Suprapubic skin (tissue), 4 donors: ENCODE results near the gene MKNK2. TPM values are rescaled to one million over a fixed set of nuclear protein-coding genes. Genes with fewer than 3 reads are reported as not detected.

Experiments
- total RNA-seq, 4 donors: library from RNA; depleted of rRNA; stranded (reverse); fragments of >200 nt; gene quantifications; one replicate each; pipeline ENCODE4 v1.1.0, GENCODE V29; 2016

Gene MKNK2
- total RNA-seq, 4 donors from 2014 or later: 209 to 249 (median 219) TPM

Other genes starting within 250 kb of the MKNK2 start
- 1 to 10 TPM; 1.5 to 3.8 (median 1.8) TPM for gene ATP8B3, start 239.0 kb downstream of the MKNK2 start, total RNA-seq
- gene REXO1, start 202.8 kb downstream of the MKNK2 start, total RNA-seq: 10 to 100 TPM; 31.8 to 63.1 (median 38.3) TPM
- 10 to 100 TPM; 12.1 to 30.8 (median 20.9) TPM for gene KLF16, start 187.7 kb downstream of the MKNK2 start, total RNA-seq
- gene ABHD17A, start 165.7 kb downstream of the MKNK2 start, total RNA-seq: 100 to 1,000 TPM in 3 of 4 donors, 10 to 100 TPM in 1; 82.3 to 120 (median 110) TPM
- gene ADAT3, start 145.8 kb downstream of the MKNK2 start, total RNA-seq: 10 to 100 TPM; 13.4 to 26.7 (median 22.3) TPM
- 100 to 1,000 TPM in 2 of 4 donors, 10 to 100 TPM in 2; 68.1 to 119 (median 103) TPM for gene SCAMP4, start 145.8 kb downstream of the MKNK2 start, total RNA-seq
- gene CSNK1G2, start 110.1 kb downstream of the MKNK2 start, total RNA-seq: 10 to 100 TPM; 46.1 to 89.0 (median 59.3) TPM
- gene BTBD2, start 35.5 kb downstream of the MKNK2 start, total RNA-seq: 100 to 1,000 TPM in 1 of 4 donors, 10 to 100 TPM in 3; 83.0 to 101 (median 90.3) TPM
- 10 to 100 TPM; 23.7 to 29.4 (median 28.1) TPM for gene MOB3A, start 45.1 kb upstream of the MKNK2 start, total RNA-seq
- 1 to 10 TPM; 2.1 to 8.1 (median 6.4) TPM for gene IZUMO4, start 45.7 kb upstream of the MKNK2 start, total RNA-seq
- gene AP3D1, start 100.3 kb upstream of the MKNK2 start, total RNA-seq: 10 to 100 TPM; 65.4 to 99.4 (median 85.4) TPM
- gene DOT1L, start 112.7 kb upstream of the MKNK2 start, total RNA-seq: 10 to 100 TPM; 21.6 to 36.8 (median 25.7) TPM
- gene PLEKHJ1, start 185.1 kb upstream of the MKNK2 start, total RNA-seq: 10 to 100 TPM; 36.1 to 78.0 (median 62.9) TPM
- 100 to 1,000 TPM in 1 of 4 donors, 10 to 100 TPM in 3; 48.0 to 103 (median 64.8) TPM for gene SF3A2, start 185.6 kb upstream of the MKNK2 start, total RNA-seq
- gene AMH, start 198.1 kb upstream of the MKNK2 start, total RNA-seq: 1 to 10 TPM; 1.7 to 4.3 (median 3.0) TPM
- gene JSRP1, start 205.2 kb upstream of the MKNK2 start, total RNA-seq: not detected
- gene PEAK3, start 230.9 kb upstream of the MKNK2 start, total RNA-seq: 1 to 10 TPM in 1 of 4 donors, under 1 TPM in 1, not detected in 2; 0.55 to 1.4 TPM